ENCODE results near the gene NTRK2.

Gene NTRK2

DNA sequence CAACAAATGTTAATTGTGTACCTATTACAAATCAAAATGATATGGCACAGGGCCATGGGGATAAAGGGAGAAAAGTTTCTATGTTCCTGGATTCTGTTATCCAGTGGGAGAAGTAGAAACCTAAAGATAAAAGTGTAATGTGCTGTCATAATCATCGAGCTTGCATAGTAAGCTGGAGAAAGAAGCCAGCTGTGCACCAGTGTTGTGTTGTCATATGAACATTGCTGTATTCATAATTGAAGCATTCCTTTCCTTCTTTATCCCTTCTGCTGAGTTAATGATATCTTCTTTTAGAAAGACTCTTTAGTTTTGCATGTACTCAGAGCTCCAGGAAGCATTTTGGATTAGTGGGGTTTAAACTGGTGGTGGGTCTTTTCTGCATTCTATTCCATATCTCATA lies 39.5 kb downstream of the NTRK2 start:
- Histone ChIP-seq H3K27me3 (ENCODE audit: control insufficient read depth, insufficient read depth, low read length) (no peaks in the 10 kb centered on the region), H3K79me2 (no peaks in the 10 kb centered on the region), H3K36me3 (ENCODE audit: control insufficient read depth, insufficient read depth, low read length) (no peaks in the 10 kb centered on the region), H3K27ac (no peak overlapping the region), H3K4me1 (no peaks in the 10 kb centered on the region), H3K4me2 (ENCODE audit: low read length) (no peak overlapping the region), H3K9ac (no peak overlapping the region), H3K9me3 (ENCODE audit: control insufficient read depth, low read length) (no peaks in the 10 kb centered on the region), H3K4me3 (ENCODE audit: low read depth, low read length) (no peak overlapping the region), H2AFZ (no peak overlapping the region)
- no peak for TF ChIP-seq CTCF (IDR thresholded peaks at IDR 0.05)

DNA sequence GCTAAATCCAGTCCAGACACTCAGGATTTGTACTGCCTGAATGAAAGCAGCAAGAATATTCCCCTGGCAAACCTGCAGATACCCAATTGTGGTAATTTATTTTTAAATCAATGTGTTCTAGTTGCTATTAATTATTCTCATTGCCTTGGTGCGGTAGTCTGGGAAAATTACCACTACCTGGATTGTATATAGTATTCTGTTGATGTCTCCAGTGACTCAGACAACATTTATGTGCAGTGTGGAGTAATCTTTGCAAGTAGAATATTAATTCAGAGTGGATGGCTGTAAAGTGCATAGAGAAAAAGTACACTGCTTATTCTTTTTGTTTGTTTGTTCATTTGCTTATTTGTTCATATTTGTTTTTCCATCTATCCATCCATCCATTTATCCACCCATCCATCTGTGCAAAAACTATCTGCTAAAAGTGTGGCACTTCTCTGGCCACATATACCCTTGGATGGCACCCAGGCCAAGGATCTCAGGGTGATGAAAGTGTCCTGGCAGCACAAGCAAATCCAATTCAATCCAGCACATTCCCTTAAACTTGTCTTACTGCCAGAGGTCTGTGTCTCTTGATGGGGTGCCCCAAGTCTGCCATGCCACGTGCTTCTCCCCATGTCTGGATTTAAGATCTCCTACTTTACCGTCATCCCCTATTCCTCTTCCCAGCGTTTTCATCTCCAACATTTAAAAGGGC lies 41.3 kb downstream of the NTRK2 start:
- Histone ChIP-seq H3K9ac (no peak overlapping the region), H3K27me3 (ENCODE audit: control insufficient read depth, insufficient read depth, low read length) (no peaks in the 10 kb centered on the region), H3K4me3 (ENCODE audit: low read depth, low read length) (no peak overlapping the region), H3K36me3 (ENCODE audit: control insufficient read depth, insufficient read depth, low read length) (no peaks in the 10 kb centered on the region), H3K4me2 (ENCODE audit: low read length) (no peak overlapping the region), H3K9me3 (ENCODE audit: control insufficient read depth, low read length) (no peaks in the 10 kb centered on the region), H3K4me1 (no peaks in the 10 kb centered on the region), H2AFZ (no peak overlapping the region), H3K27ac (no peak overlapping the region), H3K79me2 (no peaks in the 10 kb centered on the region)
- no peak for TF ChIP-seq CTCF (IDR thresholded peaks at IDR 0.05)

- no peak overlapping the region for H3K27ac ChIP-seq
These were observed 41.9 kb downstream of the NTRK2 start for GRCh38 chr9:84711398-84711777.

DNA sequence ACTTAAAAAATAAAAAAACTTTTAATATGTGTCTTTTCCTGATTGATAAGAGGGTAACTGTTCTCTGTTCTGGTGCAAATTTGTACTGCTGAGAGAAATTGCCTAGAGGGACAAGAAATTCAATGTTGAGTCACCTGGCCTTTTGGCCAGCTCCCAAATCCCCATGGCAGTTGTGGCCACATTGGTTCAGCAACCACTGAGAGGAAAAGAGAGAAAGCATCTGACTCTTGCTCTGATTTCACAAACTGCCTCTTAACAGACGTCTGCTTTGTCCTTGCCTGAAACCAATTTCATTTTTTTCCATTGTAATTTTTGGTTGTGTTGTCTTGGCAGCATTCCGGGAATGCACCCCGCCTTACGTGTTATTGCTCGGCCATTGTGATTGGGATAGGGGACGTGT lies 42.4 kb downstream of the NTRK2 start:
- Histone ChIP-seq H3K36me3 (ENCODE audit: control insufficient read depth, insufficient read depth, low read length) (no peaks in the 10 kb centered on the region), H3K9ac (no peak overlapping the region), H3K79me2 (no peaks in the 10 kb centered on the region), H3K27ac (no peak overlapping the region), H3K4me1 (no peaks in the 10 kb centered on the region), H3K27me3 (ENCODE audit: control insufficient read depth, insufficient read depth, low read length) (no peaks in the 10 kb centered on the region), H3K9me3 (ENCODE audit: control insufficient read depth, low read length) (no peaks in the 10 kb centered on the region), H3K4me2 (ENCODE audit: low read length) (no peak overlapping the region), H2AFZ (no peak overlapping the region), H3K4me3 (ENCODE audit: low read depth, low read length) (no peak overlapping the region)
- no peak for TF ChIP-seq CTCF (IDR thresholded peaks at IDR 0.05)

More at GRCh38 chr9:84711398-84711777, 41.9 kb downstream of the NTRK2 start:
- no peaks in the 10 kb centered on the region for H3K36me3 ChIP-seq (ENCODE audit: control insufficient read depth, insufficient read depth, low read length)
- H3K4me3 ChIP-seq (ENCODE audit: low read depth, low read length): no peak overlapping the region
- TF ChIP-seq CTCF (IDR thresholded peaks at IDR 0.05): no peak
- H3K9me3 ChIP-seq (ENCODE audit: control insufficient read depth, low read length): no peaks in the 10 kb centered on the region
- no peaks in the 10 kb centered on the region for H3K4me1 ChIP-seq
- H2AFZ ChIP-seq: no peak overlapping the region
- no peaks in the 10 kb centered on the region for H3K79me2 ChIP-seq
- H3K4me2 ChIP-seq (ENCODE audit: low read length): no peak overlapping the region
- no peak overlapping the region for H3K9ac ChIP-seq
- no peaks in the 10 kb centered on the region for H3K27me3 ChIP-seq (ENCODE audit: control insufficient read depth, insufficient read depth, low read length)

DNA sequence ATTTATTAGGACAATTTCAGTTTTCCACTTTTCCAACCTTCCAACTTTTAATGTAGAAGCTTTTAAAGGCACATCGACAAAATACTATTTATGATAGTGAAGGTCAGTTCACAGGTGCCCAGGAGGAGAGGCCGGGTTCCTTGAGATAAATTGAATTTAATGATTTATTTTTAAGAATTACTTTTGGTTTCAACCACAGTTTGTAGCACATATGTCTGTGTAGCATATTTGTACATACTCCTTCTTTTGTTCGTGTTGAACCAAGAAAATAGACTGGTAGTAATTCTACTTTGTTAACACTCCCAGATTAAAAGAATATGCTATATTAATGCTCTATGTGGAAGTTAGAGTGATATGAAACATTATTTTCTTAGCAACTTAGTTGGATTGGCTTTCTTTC lies 46.7 kb downstream of the NTRK2 start:
- TF ChIP-seq CTCF (IDR thresholded peaks at IDR 0.05): no peak
- Histone ChIP-seq H3K36me3 (ENCODE audit: control insufficient read depth, insufficient read depth, low read length) (no peaks in the 10 kb centered on the region), H3K79me2 (no peaks in the 10 kb centered on the region)

More for the DNA sequence above, 46.7 kb downstream of the NTRK2 start:
- Histone ChIP-seq H2AFZ (no peak overlapping the region), H3K27me3 (ENCODE audit: control insufficient read depth, insufficient read depth, low read length) (no peaks in the 10 kb centered on the region), H3K27ac (no peak overlapping the region), H3K9me3 (ENCODE audit: control insufficient read depth, low read length) (peaks cover 2% of the 10 kb centered on the region), H3K4me3 (ENCODE audit: low read depth, low read length) (no peak overlapping the region), H3K4me2 (ENCODE audit: low read length) (no peak overlapping the region), H3K9ac (no peak overlapping the region), H3K4me1 (no peaks in the 10 kb centered on the region)
